Measurements from ENCODE around the gene CBFA2T2. TPM values are rescaled to one million over a fixed set of nuclear protein-coding genes. Genes with fewer than 3 reads are reported as not detected.

The CBFA2T2 gene
- total RNA-seq, 6 donors from 2014 or later: 10.0 to 35.6 (median 16.2) TPM

GRCh38 chr20:33662172-33662571 is 172.3 kb downstream of the CBFA2T2 start, which contains the start of gene C20orf144:
C20orf144 (plus strand) TSS chr20:33662327; CDS start chr20:33662346, 19 bp downstream.
- ATAC-seq (ENCODE audit: low FRiP score in 2 of 2): no peak
- Histone ChIP-seq H3K27ac (peak within 1 kb of the TSS; percentile 77 to 91 (median 88)), H3K4me3 (peak within 1 kb of the TSS in 3 of 4 donors; percentile 56 to 72 (median 63)), H3K27me3 (no peaks in the 10 kb centered on the region), H3K36me3 (peaks cover 5 to 31% (median 21%) of the 10 kb centered on the region in 4 donors), H3K4me1 (peaks cover 21 to 42% (median 32%) of the 10 kb centered on the region in 4 donors), H3K9me3 (no peaks in the 10 kb centered on the region)
- TF ChIP-seq POLR2A (IDR thresholded peaks at IDR 0.05): no peak
- no peak for TF ChIP-seq EP300 (IDR thresholded peaks at IDR 0.05)
- no peak for TF ChIP-seq CTCF (IDR thresholded peaks at IDR 0.05)
- TF ChIP-seq POLR2AphosphoS5 (IDR thresholded peaks at IDR 0.05): no peak
- 90 to 92% methylated on average over 8 to 9 of the region's 10 CpGs for WGBS, 2 donors
- DNase-seq: no peak

- no peaks in the 10 kb centered on the region for H3K9me3 ChIP-seq
- H3K36me3 ChIP-seq: peaks cover under 1 to 20% (median 12%) of the 10 kb centered on the region in 4 donors
- ATAC-seq (ENCODE audit: low FRiP score in 2 of 2) (peak; percentile 69 to 81), DNase-seq (peak; percentile 86 to 98)
- H3K27me3 ChIP-seq: no peaks in the 10 kb centered on the region
- peak overlapping the region; percentile 77 to 91 (median 88) for H3K27ac ChIP-seq
- H3K4me1 ChIP-seq: peaks cover 31 to 54% (median 45%) of the 10 kb centered on the region in 4 donors
- TF ChIP-seq POLR2AphosphoS5 (IDR thresholded peaks at IDR 0.05) (peak; percentile 65 to 66), POLR2A (IDR thresholded peaks at IDR 0.05) (peak in 2 of 4 donors; percentile 69 to 88), CTCF (IDR thresholded peaks at IDR 0.05) (peak in 3 of 6 experiments; percentile 6 to 31 (median 30)), EP300 (IDR thresholded peaks at IDR 0.05) (no peak)
- peak overlapping the region; percentile 56 to 77 (median 68) for H3K4me3 ChIP-seq
- WGBS, 2 donors: 1% methylated on average over 16 to 54 of the region's 84 CpGs
Measured at GRCh38 chr20:33663161-33664084, 173.5 kb downstream of the CBFA2T2 start.

- peaks cover 0 to 13% (median 7%) of the 10 kb centered on the region in 4 donors for H3K36me3 ChIP-seq
- TF ChIP-seq CTCF (IDR thresholded peaks at IDR 0.05) (no peak), POLR2AphosphoS5 (IDR thresholded peaks at IDR 0.05) (no peak), POLR2A (IDR thresholded peaks at IDR 0.05) (no peak), EP300 (IDR thresholded peaks at IDR 0.05) (no peak)
- peak overlapping the region in 3 of 4 donors; percentile 56 to 72 (median 63) for H3K4me3 ChIP-seq
- 51 to 62% methylated on average over 4 to 9 of the region's 9 CpGs for WGBS, 2 donors
- no peaks in the 10 kb centered on the region for H3K9me3 ChIP-seq
- no peak for DNase-seq
- H3K4me1 ChIP-seq: peaks cover 31 to 58% (median 46%) of the 10 kb centered on the region in 4 donors
- no peaks in the 10 kb centered on the region for H3K27me3 ChIP-seq
- no peak for ATAC-seq (ENCODE audit: low FRiP score in 2 of 2)
- H3K27ac ChIP-seq: peak overlapping the region; percentile 77 to 91 (median 88)
Measured at GRCh38 chr20:33664085-33664761, 174.3 kb downstream of the CBFA2T2 start.

GRCh38 chr20:33664762-33665144 is 174.9 kb downstream of the CBFA2T2 start:
- peaks cover 31 to 58% (median 46%) of the 10 kb centered on the region in 4 donors for H3K4me1 ChIP-seq
- ATAC-seq (ENCODE audit: low FRiP score in 2 of 2) (no peak), DNase-seq (no peak)
- H3K27me3 ChIP-seq: no peaks in the 10 kb centered on the region
- 92 to 100% methylated on average over 2 of the region's 2 CpGs for WGBS, 2 donors
- H3K36me3 ChIP-seq: peaks cover 0 to 8% (median 2%) of the 10 kb centered on the region in 4 donors
- TF ChIP-seq EP300 (IDR thresholded peaks at IDR 0.05) (no peak), CTCF (IDR thresholded peaks at IDR 0.05) (no peak), POLR2A (IDR thresholded peaks at IDR 0.05) (no peak), POLR2AphosphoS5 (IDR thresholded peaks at IDR 0.05) (no peak)
- H3K9me3 ChIP-seq: no peaks in the 10 kb centered on the region
- no peak overlapping the region for H3K4me3 ChIP-seq
- peak overlapping the region in 3 of 4 donors; percentile 85 to 91 (median 91) for H3K27ac ChIP-seq

Data from upper lobe of left lung (tissue), 6 donors.